ENCODE results near the gene FAM72B.
"Not testable (repeated sequence)": the region's sequence is repeated elsewhere in the genome, so short reads cannot be mapped to it uniquely, and the experiment has no call there.

GRCh38 chr1:121131494-121131893, 52.6 kb downstream of the FAM72B start:
- not testable (repeated sequence) for TF ChIP-seq CTCF (conservative IDR thresholded peaks at IDR 0.05 in 1 of 2, IDR thresholded peaks at IDR 0.05 in 1 of 2; ENCODE audit: low read depth in 1 of 2, low read length in 2 of 2); EZH2 (IDR thresholded peaks at IDR 0.05; ENCODE audit: low read length, missing control alignments)

Measured in fibroblast of lung (primary cell).